ENCODE data around the gene TP53TG3C.
"Not testable (repeated sequence)": the region's sequence is repeated elsewhere in the genome, so short reads cannot be mapped to it uniquely, and the experiment has no call there.

The TP53TG3C gene, protein sequence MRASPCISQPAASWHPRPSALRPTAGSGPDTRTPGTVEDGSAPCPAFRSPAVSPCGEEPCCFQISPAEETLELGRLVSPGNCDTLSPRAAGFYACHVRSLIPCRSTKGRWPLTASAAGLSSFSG

GRCh38 chr16:33193926-33194325 is at the start of gene TP53TG3C:
Gene TP53TG3C, plus strand, starts transcription at chr16:33194226. Its CDS starts 68 bp downstream, at chr16:33194294.
- not testable (repeated sequence) for DNase-seq

Data from right hindlimb (tissue), 1 donor.